GM18867 (cell line): ENCODE data around the gene SCGB1D4.

ENCODE experiments used
- ATAC-seq: cut with Tn5 transposase; IDR thresholded peaks from one replicate; pipeline ENCODE4 v1.9.1; 2021; ENCODE audit warnings: mild to moderate bottlenecking, moderate library complexity; ENCODE audit not compliant: unreplicated experiment

Gene SCGB1D4

GRCh38 chr11:62280452-62280851 is 18.4 kb downstream of the SCGB1D4 start:
- ATAC-seq = no peak

DNA sequence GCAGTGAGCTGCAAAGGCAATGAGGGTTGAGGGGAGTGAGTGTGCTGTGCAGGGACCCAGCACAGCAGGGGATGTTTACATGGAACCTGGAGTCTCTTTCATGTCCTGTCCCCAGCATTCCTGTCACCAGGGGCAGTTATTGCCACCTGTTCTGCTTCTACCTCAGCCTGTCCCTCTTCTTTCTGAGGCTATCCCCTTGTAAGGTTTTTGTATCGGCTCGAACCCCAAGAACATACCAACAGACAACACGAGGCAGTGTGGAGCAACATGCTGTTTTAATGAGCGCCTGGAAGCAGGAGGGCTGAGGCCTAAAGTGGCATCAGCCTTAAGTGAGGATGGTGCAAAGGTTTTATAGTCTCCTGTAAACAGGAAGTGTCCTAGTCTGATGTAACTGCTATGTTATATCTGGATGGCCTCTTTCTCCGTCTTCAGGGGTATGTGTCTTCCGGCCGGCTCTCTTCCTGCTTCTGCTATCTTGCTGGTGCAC is 25.0 kb downstream of the SCGB1D4 start:
- ATAC-seq = no peak

DNA sequence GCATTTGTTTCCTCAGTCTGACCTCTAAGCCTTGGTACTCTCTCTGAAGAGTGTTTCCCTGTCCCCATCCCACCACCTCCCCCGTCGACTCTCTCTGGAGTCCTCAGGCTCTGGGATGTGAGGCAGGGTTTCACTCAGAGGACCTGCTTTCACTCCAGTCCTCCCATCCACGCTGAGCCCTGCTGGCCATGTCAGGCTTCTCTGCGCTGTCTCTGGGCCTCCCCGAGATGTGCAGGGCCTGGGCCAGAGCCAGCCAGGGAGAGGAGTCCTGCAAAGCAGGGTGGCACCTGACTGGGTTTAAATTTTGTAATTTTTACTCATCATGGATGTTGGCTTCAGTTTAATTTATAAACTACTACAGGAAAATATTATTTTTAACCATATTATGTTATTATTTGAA is 25.6 kb downstream of the SCGB1D4 start:
- ATAC-seq = no peak

GRCh38 chr11:62269654-62270278 is 29.1 kb downstream of the SCGB1D4 start, which contains the start of gene SCGB2A2:
TSS of gene SCGB2A2 (plus strand) at chr11:62270158. CDS start at chr11:62270217, 59 bp downstream.
- ATAC-seq = no peak

- no peak for ATAC-seq
These were observed 31.3 kb downstream of the SCGB1D4 start for GRCh38 chr11:62267576-62267975.

DNA sequence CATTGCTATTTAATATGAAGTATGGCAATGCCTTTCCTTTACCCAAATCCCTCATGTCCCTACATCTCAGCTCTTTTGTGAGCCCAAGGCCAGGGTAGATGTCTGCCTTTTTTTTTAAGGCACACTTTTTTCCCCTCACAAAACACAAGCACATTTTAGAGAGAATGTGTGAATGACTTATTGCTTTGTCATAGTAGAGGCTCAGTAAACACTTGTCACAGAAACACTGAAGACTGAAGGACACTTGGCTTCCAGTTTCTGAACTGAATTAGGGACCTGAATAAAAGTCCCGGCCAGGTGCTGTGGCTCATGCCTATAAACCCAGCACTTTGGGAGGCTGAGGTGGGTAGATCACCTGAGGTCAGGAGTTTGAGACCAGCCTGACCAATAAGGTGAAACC is 31.8 kb downstream of the SCGB1D4 start:
- ATAC-seq = no peak

DNA sequence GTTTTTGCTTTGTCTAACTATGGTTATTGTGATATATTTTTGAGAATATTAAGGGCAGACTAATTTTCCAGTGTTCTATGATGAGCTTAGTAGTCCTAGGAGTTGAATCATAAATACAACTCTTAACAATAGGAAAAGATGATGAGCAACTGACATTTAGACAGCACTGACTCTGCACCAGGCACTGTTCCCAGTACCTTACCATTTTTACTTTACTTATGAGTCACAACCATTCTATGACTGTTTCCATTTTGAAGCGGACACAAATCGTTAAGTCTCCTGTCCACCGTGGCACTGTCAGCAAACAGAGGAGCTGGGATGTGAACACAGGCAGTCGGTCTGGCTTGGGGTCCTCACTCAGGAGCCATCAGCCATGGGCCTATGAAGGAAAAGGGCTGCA is 32.3 kb downstream of the SCGB1D4 start:
- ATAC-seq = no peak

DNA sequence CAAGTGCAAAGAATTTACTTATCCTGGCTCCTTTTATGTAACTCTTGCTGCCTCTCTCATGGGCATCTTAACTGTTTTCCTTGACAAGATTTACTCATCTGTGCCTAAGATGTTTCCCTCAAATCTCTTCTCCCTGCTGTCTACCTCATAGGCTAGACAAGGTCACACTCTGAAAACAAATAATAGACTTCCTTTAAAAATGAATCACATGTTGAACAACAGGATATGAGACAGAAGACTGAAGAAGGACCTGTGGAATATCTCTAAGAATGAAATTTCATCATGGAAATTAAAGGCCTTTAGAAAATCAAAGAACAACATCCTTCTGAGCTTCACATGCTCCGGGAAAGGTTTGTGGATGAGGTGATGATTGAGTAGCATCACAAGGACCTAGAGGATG is 34.9 kb downstream of the SCGB1D4 start:
- no peak for ATAC-seq

DNA sequence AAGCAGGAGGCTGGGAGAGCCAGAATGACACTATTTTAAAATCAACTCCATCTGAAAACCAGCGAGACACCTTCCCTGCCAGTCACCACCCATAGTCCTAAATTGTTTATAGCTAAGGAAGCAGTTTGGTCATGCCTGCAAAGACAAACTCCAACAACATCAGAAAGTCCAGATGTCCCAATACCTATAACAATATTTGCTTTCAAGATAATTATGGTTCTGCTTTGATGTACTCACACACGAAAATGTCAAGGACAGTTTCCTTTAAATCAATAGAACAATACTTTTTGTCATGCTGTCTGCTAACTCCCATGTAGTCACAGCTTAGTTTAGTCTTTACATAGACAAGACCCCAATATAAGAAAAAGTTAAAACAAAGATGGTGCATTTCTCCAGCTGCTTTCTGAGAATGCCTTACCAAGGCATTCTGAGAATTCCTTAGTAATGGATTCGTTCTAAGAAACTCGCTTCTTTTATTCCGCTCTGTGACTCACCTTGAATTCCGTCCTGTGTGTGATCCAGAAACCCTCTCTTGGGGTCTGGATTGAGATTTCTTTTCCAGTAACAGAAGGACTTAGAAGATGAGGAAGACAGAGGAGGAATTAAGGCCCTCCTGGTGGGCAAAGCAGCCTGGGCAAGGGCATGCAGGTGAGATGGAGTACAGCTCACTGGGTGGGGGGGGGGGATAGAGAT is 38.5 kb downstream of the SCGB1D4 start:
- ATAC-seq = no peak

- no peak for ATAC-seq
These were observed 42.6 kb downstream of the SCGB1D4 start for GRCh38 chr11:62256281-62256680.

DNA sequence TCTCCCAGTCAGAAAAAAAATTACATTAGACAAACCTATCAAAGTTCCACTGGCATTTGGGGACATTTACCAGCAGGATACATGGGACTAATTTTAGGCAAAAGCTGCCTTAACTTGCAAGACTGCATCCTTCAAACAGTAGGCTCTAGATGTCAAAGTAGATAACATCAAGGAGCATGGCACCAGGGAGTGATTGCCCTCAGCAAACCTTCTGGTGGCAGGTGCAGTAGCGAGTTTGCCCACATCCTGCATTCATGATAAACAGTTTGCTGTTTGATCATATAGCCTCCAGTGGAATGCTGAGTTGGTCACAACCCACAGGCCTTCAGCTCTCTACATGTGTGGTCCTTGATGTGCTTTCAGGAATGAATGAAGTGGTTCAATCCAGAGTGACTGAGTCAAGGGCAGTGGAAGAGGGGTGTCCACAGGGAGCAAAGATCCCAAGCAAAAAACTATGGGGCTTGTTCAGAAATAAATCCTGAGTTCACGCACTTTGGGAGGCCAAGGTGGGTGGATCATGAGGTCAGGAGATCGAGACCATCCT is 44.8 kb downstream of the SCGB1D4 start:
- no peak for ATAC-seq

DNA sequence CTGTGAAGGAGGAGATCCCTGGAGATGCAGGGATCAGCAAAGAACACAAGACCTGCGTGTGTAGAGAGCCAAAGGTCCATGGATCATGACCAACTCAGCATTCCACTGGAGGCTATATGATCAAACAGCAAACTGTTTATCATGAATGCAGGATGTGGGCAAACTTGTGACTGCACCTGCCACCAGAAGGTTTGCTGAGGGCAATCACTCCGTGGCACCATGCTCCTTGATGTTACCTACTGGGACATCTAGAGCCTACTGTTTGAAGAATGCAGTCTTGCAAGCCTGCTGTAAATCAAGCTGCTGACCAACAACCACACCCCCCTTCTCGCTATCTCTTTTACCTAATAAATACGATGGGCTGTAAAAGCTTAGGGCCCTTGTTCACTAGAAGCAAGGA is 47.2 kb downstream of the SCGB1D4 start:
- ATAC-seq = no peak
